Keratinocyte (primary cell): Measurements from ENCODE around the gene FBXW7. TPM values are rescaled to one million over a fixed set of nuclear protein-coding genes. Genes with fewer than 3 reads are reported as not detected.

Experiments used
- DNase-seq: peaks from one replicate; pipeline ENCODE4 v3.0.0-alpha.2; 2011; ENCODE audit warnings: low read depth, missing footprints, low spot score
- FAIRE-seq: peaks from 2 replicates; lab custom pipeline; 2011; peaks lifted over from hg19 to GRCh38; lab: Jason Lieb, UNC
- H2AFZ ChIP-seq: 2 replicates; pipeline ENCODE4 v1.6.0; 2012; ENCODE audit warnings: low read length, control low read depth, inconsistent platforms; ENCODE audit not compliant: control insufficient read depth
- H3K27ac ChIP-seq: 2 replicates; pipeline ENCODE4 v1.5.1; 2011; ENCODE audit warnings: low read length; ENCODE audit not compliant: control insufficient read depth, insufficient read depth
- H3K27me3 ChIP-seq: 3 replicates; pipeline ENCODE4 v1.6.0; 2011; ENCODE audit warnings: low read length; ENCODE audit not compliant: control insufficient read depth, insufficient read depth; ENCODE audit errors: extremely low read depth
- H3K36me3 ChIP-seq, 2 experiments: 2 replicates in 1 of 2; 3 replicates in 1 of 2; pipeline ENCODE4 v1.5.1; 2011; ENCODE audit warnings: low read length in 2 of 2, mild to moderate bottlenecking in 1 of 2; ENCODE audit not compliant: control insufficient read depth in 2 of 2, insufficient read depth in 2 of 2; ENCODE audit errors: extremely low read depth in 1 of 2
- H3K4me1 ChIP-seq: 3 replicates; pipeline ENCODE4 v1.5.1; 2011; ENCODE audit warnings: low read length; ENCODE audit not compliant: control insufficient read depth, insufficient read depth; ENCODE audit errors: extremely low read depth
- H3K4me2 ChIP-seq: 3 replicates; pipeline ENCODE4 v1.6.0; 2011; ENCODE audit warnings: low read depth, low read length; ENCODE audit not compliant: control insufficient read depth, insufficient read depth; ENCODE audit errors: extremely low read depth
- H3K4me3 ChIP-seq, 3 experiments: fragments of 200-600 bp in 1 of 3; sonication (generic) in 1 of 3; 2 replicates in 2 of 3; 3 replicates in 1 of 3; pipeline ENCODE4 v1.5.1; 2011 to 2016; ENCODE audit warnings: low read length in 3 of 3, mild to moderate bottlenecking in 3 of 3, control low read depth in 2 of 3, inconsistent platforms in 1 of 3, low read depth in 1 of 3, mixed read lengths in 1 of 3, mixed run types in 1 of 3, moderate library complexity in 1 of 3; ENCODE audit not compliant: control insufficient read depth in 2 of 3, insufficient read depth in 2 of 3; ENCODE audit errors: extremely low read depth in 1 of 3
- H3K79me2 ChIP-seq: 2 replicates; pipeline ENCODE4 v1.6.0; 2012; ENCODE audit warnings: low read length; ENCODE audit not compliant: control insufficient read depth, insufficient read depth
- H3K9ac ChIP-seq: 3 replicates; pipeline ENCODE4 v1.6.0; 2011; ENCODE audit warnings: low read length; ENCODE audit not compliant: control insufficient read depth, insufficient read depth; ENCODE audit errors: extremely low read depth
- H3K9me1 ChIP-seq: 3 replicates; pipeline ENCODE4 v1.6.0; 2011; ENCODE audit warnings: low read length; ENCODE audit not compliant: control insufficient read depth, insufficient read depth; ENCODE audit errors: extremely low read depth
- H3K9me3 ChIP-seq: 2 replicates; pipeline ENCODE4 v1.5.1; 2012; ENCODE audit warnings: low read depth, low read length; ENCODE audit not compliant: control insufficient read depth
- H4K20me1 ChIP-seq: 3 replicates; pipeline ENCODE4 v1.6.0; 2011; ENCODE audit warnings: low read length; ENCODE audit not compliant: control insufficient read depth, insufficient read depth; ENCODE audit errors: extremely low read depth
- EZH2 ChIP-seq: IDR thresholded peaks from one replicate; pipeline ENCODE4 v1.6.1; 2012; ENCODE audit warnings: inconsistent platforms, mild to moderate bottlenecking, low read length, moderate library complexity
- dilution Hi-C: fragments of 300-500 bp; cut with MboI; formaldehyde crosslinking; loops from one replicate; pipeline ENCODE4 v1.7.0; 2020; ENCODE audit warnings: low sequenced_read_pairs; ENCODE audit not compliant: extremely low pct_ligation_motif_present
- polyA plus RNA-seq, 5 experiments: library from polyadenylated mRNA; depleted of rRNA in 3 of 5; stranded (reverse) in 3 of 5; stranded (forward) in 1 of 5; unstranded in 1 of 5; fragments of >200 nt; gene quantifications; 1 replicate in 1 of 5; 2 replicates in 3 of 5; 3 replicates in 1 of 5; pipeline versions ENCODE4 v1.2.1 to v1.2.3, GENCODE V29; 2011 to 2012; ENCODE audit warnings: missing spikeins in 2 of 5, low read depth in 1 of 5, low replicate concordance in 1 of 5
- TF ChIP-seq, protein P1 (sequence below), 3 experiments: IDR thresholded peaks in 1 of 3; conservative IDR thresholded peaks in 1 of 3; optimal IDR thresholded peaks in 1 of 3; 2 replicates in 2 of 3; 3 replicates in 1 of 3; pipeline versions ENCODE3 to v1.5.1; 2011; ENCODE audit warnings: low read length in 3 of 3, mild to moderate bottlenecking in 3 of 3, moderate library complexity in 2 of 3, control low read depth in 1 of 3, inconsistent platforms in 1 of 3; ENCODE audit not compliant: insufficient read depth in 2 of 3; ENCODE audit errors: extremely low read depth in 1 of 3

Gene FBXW7
- polyA plus RNA-seq, 1 donor (not counting 4 experiments of a cell fraction or from before 2014, with no cell fraction given), result 39.6 TPM

DNA sequence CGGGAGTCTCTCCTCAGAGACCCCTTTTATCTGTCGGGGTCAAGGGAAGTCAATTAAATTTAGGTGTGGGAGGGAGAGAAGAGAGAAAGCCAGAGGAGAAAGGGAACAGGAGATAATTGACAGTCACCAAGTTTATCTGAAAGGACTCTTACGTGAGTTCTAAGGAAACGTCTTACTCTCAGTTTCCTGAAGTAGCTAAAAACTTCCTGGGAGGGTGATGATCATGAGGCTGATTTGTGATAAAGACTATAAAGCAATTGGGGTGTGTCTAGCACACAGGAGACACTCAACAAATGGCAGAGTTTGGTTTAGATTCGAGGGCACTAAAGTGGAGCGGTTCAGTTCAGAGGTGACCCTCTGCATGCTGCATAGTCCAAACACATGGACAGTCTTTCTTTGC is 254.1 kb downstream of the FBXW7 start:
- no peak for FAIRE-seq

DNA sequence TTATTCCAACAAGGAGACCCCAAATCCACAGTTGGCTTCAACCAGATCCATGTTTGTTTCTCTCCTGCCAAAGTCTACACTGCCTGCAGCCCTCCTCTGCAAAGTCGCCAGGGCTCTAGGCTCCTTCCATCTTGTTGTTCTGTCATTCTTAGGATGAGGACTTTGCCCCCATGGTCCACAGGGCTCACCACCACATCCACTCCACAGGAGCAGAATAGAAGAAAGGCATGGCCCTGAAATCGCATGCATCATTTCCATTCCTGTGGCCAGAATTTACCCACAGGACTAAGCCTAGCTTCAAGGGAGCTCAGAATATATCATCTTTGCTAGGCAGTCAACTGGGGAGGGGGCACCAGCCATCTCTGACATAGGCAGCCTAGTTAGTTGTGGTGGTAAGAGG is 254.7 kb downstream of the FBXW7 start:
- no peaks in the 10 kb centered on the region for H3K27me3 ChIP-seq
- dilution Hi-C loops, result no loop called here

More for the DNA sequence above, 254.1 kb downstream of the FBXW7 start:
- Histone ChIP-seq H3K36me3 (no peaks in the 10 kb centered on the region), H3K4me3 (no peak overlapping the region), H3K27me3 (no peaks in the 10 kb centered on the region), H3K9ac (no peak overlapping the region), H2AFZ (no peak overlapping the region), H4K20me1 (no peaks in the 10 kb centered on the region), H3K79me2 (no peaks in the 10 kb centered on the region), H3K27ac (no peak overlapping the region), H3K4me1 (peaks cover 14% of the 10 kb centered on the region), H3K9me1 (no peaks in the 10 kb centered on the region), H3K9me3 (no peaks in the 10 kb centered on the region), H3K4me2 (no peak overlapping the region)
- dilution Hi-C loops, result no loop called here
- no peak for TF ChIP-seq EZH2
- TF ChIP-seq, protein P1, sequence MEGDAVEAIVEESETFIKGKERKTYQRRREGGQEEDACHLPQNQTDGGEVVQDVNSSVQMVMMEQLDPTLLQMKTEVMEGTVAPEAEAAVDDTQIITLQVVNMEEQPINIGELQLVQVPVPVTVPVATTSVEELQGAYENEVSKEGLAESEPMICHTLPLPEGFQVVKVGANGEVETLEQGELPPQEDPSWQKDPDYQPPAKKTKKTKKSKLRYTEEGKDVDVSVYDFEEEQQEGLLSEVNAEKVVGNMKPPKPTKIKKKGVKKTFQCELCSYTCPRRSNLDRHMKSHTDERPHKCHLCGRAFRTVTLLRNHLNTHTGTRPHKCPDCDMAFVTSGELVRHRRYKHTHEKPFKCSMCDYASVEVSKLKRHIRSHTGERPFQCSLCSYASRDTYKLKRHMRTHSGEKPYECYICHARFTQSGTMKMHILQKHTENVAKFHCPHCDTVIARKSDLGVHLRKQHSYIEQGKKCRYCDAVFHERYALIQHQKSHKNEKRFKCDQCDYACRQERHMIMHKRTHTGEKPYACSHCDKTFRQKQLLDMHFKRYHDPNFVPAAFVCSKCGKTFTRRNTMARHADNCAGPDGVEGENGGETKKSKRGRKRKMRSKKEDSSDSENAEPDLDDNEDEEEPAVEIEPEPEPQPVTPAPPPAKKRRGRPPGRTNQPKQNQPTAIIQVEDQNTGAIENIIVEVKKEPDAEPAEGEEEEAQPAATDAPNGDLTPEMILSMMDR (optimal IDR thresholded peaks at IDR 0.05 in 1 of 3, IDR thresholded peaks at IDR 0.05 in 1 of 3, conservative IDR thresholded peaks at IDR 0.05 in 1 of 3; ENCODE audit: extremely low read depth in 1 of 3, insufficient read depth in 2 of 3, low read length in 3 of 3), result no peak
- no peak for DNase-seq

More for the DNA sequence above, 254.7 kb downstream of the FBXW7 start:
- H3K9me1 ChIP-seq, result no peaks in the 10 kb centered on the region
- no peak overlapping the region for H3K27ac ChIP-seq
- peaks cover 14% of the 10 kb centered on the region for H3K4me1 ChIP-seq
- no peaks in the 10 kb centered on the region for H3K36me3 ChIP-seq
- no peak overlapping the region for H3K4me2 ChIP-seq
- FAIRE-seq, result no peak
- no peak for DNase-seq
- H2AFZ ChIP-seq, result no peak overlapping the region
- no peaks in the 10 kb centered on the region for H3K79me2 ChIP-seq
- no peak overlapping the region for H3K4me3 ChIP-seq
- TF ChIP-seq EZH2, result no peak
- TF ChIP-seq, protein P1 (optimal IDR thresholded peaks at IDR 0.05 in 1 of 3, IDR thresholded peaks at IDR 0.05 in 1 of 3, conservative IDR thresholded peaks at IDR 0.05 in 1 of 3; ENCODE audit: extremely low read depth in 1 of 3, insufficient read depth in 2 of 3, low read length in 3 of 3), result no peak
- no peaks in the 10 kb centered on the region for H3K9me3 ChIP-seq
- no peak overlapping the region for H3K9ac ChIP-seq
- no peaks in the 10 kb centered on the region for H4K20me1 ChIP-seq
